Chondrocyte (in vitro differentiated cells): ENCODE data around the gene MGAM2. TPM values are rescaled to one million over a fixed set of nuclear protein-coding genes. Genes with fewer than 3 reads are reported as not detected.

Experiments
- DNase-seq: peaks from one replicate; pipeline ENCODE4 v3.0.0; 2021; ENCODE audit warnings: mixed read lengths, low spot score
- H3K27ac Mint-ChIP-seq: one replicate; pipeline ENCODE4 v1.8.0; 2021; ENCODE audit warnings: mild to moderate bottlenecking, moderate library complexity, mixed read lengths; ENCODE audit not compliant: unreplicated experiment
- H3K27me3 Mint-ChIP-seq: 2 replicates; pipeline ENCODE4 v1.8.0; 2021; ENCODE audit warnings: low read depth, mixed read lengths
- H3K36me3 Mint-ChIP-seq: 2 replicates; pipeline ENCODE4 v1.8.0; 2021; ENCODE audit warnings: low read depth, mixed read lengths
- H3K4me1 Mint-ChIP-seq: 2 replicates; pipeline ENCODE4 v1.8.0; 2021; ENCODE audit warnings: low read depth, mild to moderate bottlenecking, mixed read lengths
- H3K4me3 Mint-ChIP-seq: one replicate; pipeline ENCODE4 v1.8.0; 2021; ENCODE audit warnings: mild to moderate bottlenecking, moderate library complexity, mixed read lengths; ENCODE audit not compliant: unreplicated experiment
- H3K9me3 Mint-ChIP-seq: 2 replicates; pipeline ENCODE4 v1.8.0; 2021; ENCODE audit warnings: low read depth, mixed read lengths
- CTCF ChIP-seq: fragments of 200-600 bp; sonication (generic); IDR thresholded peaks from 2 replicates; pipeline ENCODE4 v1.5.0; 2021; ENCODE audit warnings: antibody characterized with exemption, mild to moderate bottlenecking, moderate library complexity
- total RNA-seq: library from RNA; stranded (reverse); gene quantifications from 3 replicates; pipeline ENCODE4 v1.2.1, GENCODE V29; 2021

Gene MGAM2
- total RNA-seq, 1 donor from 2014 or later, result not detected

- no peak for DNase-seq
- Mint-ChIP-seq H3K9me3 (peaks cover 6% of the 10 kb centered on the region), H3K4me3 (no peak overlapping the region), H3K27ac (no peak overlapping the region), H3K4me1 (no peaks in the 10 kb centered on the region), H3K27me3 (peaks cover 28% of the 10 kb centered on the region), H3K36me3 (no peaks in the 10 kb centered on the region)
- TF ChIP-seq CTCF, result no peak
Observed at GRCh38 chr7:142231716-142232115, 120.2 kb downstream of the MGAM2 start.

- H3K27me3 Mint-ChIP-seq, result peaks cover 28% of the 10 kb centered on the region
- no peaks in the 10 kb centered on the region for H3K4me1 Mint-ChIP-seq
- TF ChIP-seq CTCF, result no peak
- no peak overlapping the region for H3K27ac Mint-ChIP-seq
- DNase-seq, result no peak
- H3K4me3 Mint-ChIP-seq, result no peak overlapping the region
- peaks cover 2% of the 10 kb centered on the region for H3K9me3 Mint-ChIP-seq
- no peaks in the 10 kb centered on the region for H3K36me3 Mint-ChIP-seq
Observed at GRCh38 chr7:142240546-142240945, 129.0 kb downstream of the MGAM2 start.

GRCh38 chr7:142243823-142244222 lies 132.3 kb downstream of the MGAM2 start:
- TF ChIP-seq CTCF, result no peak
- H3K27me3 Mint-ChIP-seq, result peaks cover 14% of the 10 kb centered on the region
- H3K4me1 Mint-ChIP-seq, result no peaks in the 10 kb centered on the region
- H3K27ac Mint-ChIP-seq, result no peak overlapping the region
- no peak for DNase-seq
- no peaks in the 10 kb centered on the region for H3K36me3 Mint-ChIP-seq
- H3K9me3 Mint-ChIP-seq, result no peaks in the 10 kb centered on the region
- H3K4me3 Mint-ChIP-seq, result no peak overlapping the region

- no peak for DNase-seq
- Mint-ChIP-seq H3K4me3 (no peak overlapping the region), H3K27ac (no peak overlapping the region), H3K36me3 (no peaks in the 10 kb centered on the region), H3K27me3 (peaks cover 4% of the 10 kb centered on the region), H3K4me1 (peaks cover 3% of the 10 kb centered on the region), H3K9me3 (no peaks in the 10 kb centered on the region)
- TF ChIP-seq CTCF, result no peak
Observed at GRCh38 chr7:142248166-142249160, 136.9 kb downstream of the MGAM2 start.

- Mint-ChIP-seq H3K9me3 (no peaks in the 10 kb centered on the region), H3K36me3 (no peaks in the 10 kb centered on the region), H3K4me1 (peaks cover 3% of the 10 kb centered on the region), H3K27ac (no peak overlapping the region), H3K4me3 (no peak overlapping the region), H3K27me3 (no peaks in the 10 kb centered on the region)
- no peak for TF ChIP-seq CTCF
- no peak for DNase-seq
Observed at GRCh38 chr7:142249918-142250317, 138.4 kb downstream of the MGAM2 start.
